HepG2 (cell line): Measurements from ENCODE around the gene PXT1. TPM values are rescaled to one million over a fixed set of nuclear protein-coding genes. Genes with fewer than 3 reads are reported as not detected.

Source experiments
- ELF3 ChIP-seq: IDR thresholded peaks from 2 replicates; pipeline ENCODE4 v1.6.1; 2016; ENCODE audit warnings: missing genetic modification reagents, missing compliant biosample characterization
- FOXK1 ChIP-seq: sonication (generic); formaldehyde crosslinking; IDR thresholded peaks from 2 replicates; pipeline ENCODE4 v1.4.0; 2020; ENCODE audit warnings: low read depth, missing genetic modification reagents, borderline replicate concordance
- GPN1 ChIP-seq: sonication (generic); formaldehyde crosslinking; IDR thresholded peaks from 2 replicates; pipeline ENCODE4 v1.5.1; 2020; ENCODE audit warnings: missing genetic modification reagents, borderline replicate concordance
- IKZF1 ChIP-seq: fragments of 450-650 bp; IDR thresholded peaks from 2 replicates; pipeline ENCODE4 v1.7.1; 2016
- IKZF5 ChIP-seq: IDR thresholded peaks from 2 replicates; pipeline ENCODE4 v1.6.1; 2018; ENCODE audit warnings: missing genetic modification reagents, mild to moderate bottlenecking, missing compliant biosample characterization
- IRF2 ChIP-seq: IDR thresholded peaks from 2 replicates; pipeline ENCODE4 v1.6.1; 2018; ENCODE audit warnings: missing genetic modification reagents, missing compliant biosample characterization
- JARID2 ChIP-seq: sonication (generic); formaldehyde crosslinking; IDR thresholded peaks from 2 replicates; pipeline ENCODE4 v1.8.1; 2023; ENCODE audit warnings: missing genetic modification reagents, inconsistent platforms; ENCODE audit not compliant: insufficient replicate concordance
- MTF2 ChIP-seq: sonication (generic); formaldehyde crosslinking; IDR thresholded peaks from 2 replicates; pipeline ENCODE4 v1.5.0; 2020; ENCODE audit warnings: missing genetic modification reagents, borderline replicate concordance
- RXRA ChIP-seq: sonication (generic); formaldehyde crosslinking; IDR thresholded peaks from 2 replicates; pipeline ENCODE4 v1.5.1; 2020; ENCODE audit warnings: missing genetic modification reagents
- SRSF1 ChIP-seq: fragments of 200-400 bp; formaldehyde crosslinking; optimal IDR thresholded peaks from 2 replicates; pipeline ENCODE3; 2017; ENCODE audit warnings: mild to moderate bottlenecking, low read depth, low read length, moderate library complexity
- TAF1 ChIP-seq: sonication (generic); formaldehyde crosslinking; IDR thresholded peaks from 2 replicates; pipeline ENCODE4 v1.4.0; 2020; ENCODE audit warnings: missing genetic modification reagents
- TAF15 ChIP-seq: fragments of 200-400 bp; formaldehyde crosslinking; IDR thresholded peaks from one replicate; pipeline ENCODE4 v1.6.1; 2018; ENCODE audit warnings: mild to moderate bottlenecking, low read depth, low read length; ENCODE audit not compliant: poor library complexity, severe bottlenecking
- ZBTB49 ChIP-seq: sonication (generic); formaldehyde crosslinking; IDR thresholded peaks from 2 replicates; pipeline ENCODE4 v1.4.0; 2020; ENCODE audit warnings: missing genetic modification reagents, borderline replicate concordance
- ZNF224 ChIP-seq: sonication (generic); formaldehyde crosslinking; IDR thresholded peaks from 2 replicates; pipeline ENCODE4 v1.5.0; 2020; ENCODE audit warnings: mild to moderate bottlenecking, missing genetic modification reagents
- ZNF503 ChIP-seq: sonication (generic); formaldehyde crosslinking; IDR thresholded peaks from 2 replicates; pipeline ENCODE4 v1.4.0; 2020; ENCODE audit warnings: missing genetic modification reagents
- ZNF7 ChIP-seq: IDR thresholded peaks from 2 replicates; pipeline ENCODE4 v1.6.1; 2016; ENCODE audit warnings: missing biosample characterization, missing genetic modification reagents
- ZNF724P ChIP-seq: sonication (generic); formaldehyde crosslinking; IDR thresholded peaks from 2 replicates; pipeline ENCODE4 v1.8.0; 2022; ENCODE audit warnings: missing genetic modification reagents, borderline replicate concordance
- ZNF782 ChIP-seq: sonication (generic); formaldehyde crosslinking; IDR thresholded peaks from 2 replicates; pipeline ENCODE4 v1.4.0; 2020; ENCODE audit warnings: missing genetic modification reagents, mild to moderate bottlenecking, borderline replicate concordance
- ZNF879 ChIP-seq: sonication (generic); formaldehyde crosslinking; IDR thresholded peaks from 2 replicates; pipeline ENCODE4 v1.8.1; 2023; ENCODE audit warnings: missing genetic modification reagents
- polyA plus RNA-seq, 8 experiments: library from polyadenylated mRNA; depleted of rRNA in 3 of 8; stranded (reverse) in 7 of 8; unstranded in 1 of 8; fragments of >200 nt; fragmentation: Illumina TruSeq in 4 of 8; extraction: Trizol in 4 of 8; gene quantifications; 2 replicates each; pipeline versions ENCODE4 v1.2.1 to v1.2.3, GENCODE V29; 2011 to 2016; ENCODE audit warnings: low read depth in 4 of 8, missing spikeins in 1 of 8, mixed read lengths in 1 of 8; ENCODE audit not compliant: insufficient read depth in 1 of 8
- total RNA-seq, 5 experiments: library from RNA; depleted of rRNA; stranded (reverse); fragments of >200 nt; fragmentation: Illumina TruSeq; extraction: Trizol; gene quantifications; 2 replicates each; pipeline ENCODE4 v1.2.3, GENCODE V29; 2016; ENCODE audit warnings: low read depth in 1 of 5
- TF ChIP-seq, protein P1 (sequence below): sonication (generic); formaldehyde crosslinking; IDR thresholded peaks from 2 replicates; pipeline ENCODE4 v1.8.0; 2022; ENCODE audit warnings: mild to moderate bottlenecking, missing genetic modification reagents; ENCODE audit not compliant: insufficient replicate concordance
- TF ChIP-seq, protein P2 (sequence below): sonication (generic); formaldehyde crosslinking; IDR thresholded peaks from 2 replicates; pipeline ENCODE4 v1.8.1; 2023; ENCODE audit warnings: mild to moderate bottlenecking, missing genetic modification reagents, borderline replicate concordance
- TF ChIP-seq, protein P3 (sequence below): sonication (generic); formaldehyde crosslinking; IDR thresholded peaks from 2 replicates; pipeline ENCODE4 v1.5.0; 2020; ENCODE audit warnings: missing genetic modification reagents, mild to moderate bottlenecking, borderline replicate concordance

The PXT1 gene
- total and polyA plus RNA-seq, 2 of the 13 experiments (the other 11 are each of a cell fraction or from before 2014, with no cell fraction given), result 0.04 TPM; not detected in 1

GRCh38 chr6:36441307-36441894 is 1.3 kb downstream of the PXT1 start (continued):
- TF ChIP-seq MTF2 (no peak), TAF15 (no peak), ZNF782 (no peak), ZNF879 (CRISPR knock-in tag) (no peak), JARID2 (CRISPR knock-in tag) (no peak), IKZF1 (no peak), RXRA (CRISPR knock-in tag) (peak; percentile 39; the same call in 1 of the 2 replicates), TAF1 (CRISPR knock-in tag) (peak; percentile 56), SRSF1 (no peak), FOXK1 (peak; percentile 78), ZBTB49 (CRISPR knock-in tag) (no peak), ZNF224 (CRISPR knock-in tag) (no peak), ZNF503 (0 out of 2 replicates have a peak, but pooled peaks have one; percentile 50), ZNF7 (0 out of 2 replicates have a peak, but pooled peaks have one; percentile 11), ELF3 (CRISPR knock-in tag) (peak; percentile 97), IKZF5 (CRISPR knock-in tag) (peak; percentile 96), IRF2 (CRISPR knock-in tag) (peak; percentile 92), GPN1 (CRISPR knock-in tag) (no peak), ZNF724P (CRISPR knock-in tag) (no peak)
- TF ChIP-seq, protein P1, sequence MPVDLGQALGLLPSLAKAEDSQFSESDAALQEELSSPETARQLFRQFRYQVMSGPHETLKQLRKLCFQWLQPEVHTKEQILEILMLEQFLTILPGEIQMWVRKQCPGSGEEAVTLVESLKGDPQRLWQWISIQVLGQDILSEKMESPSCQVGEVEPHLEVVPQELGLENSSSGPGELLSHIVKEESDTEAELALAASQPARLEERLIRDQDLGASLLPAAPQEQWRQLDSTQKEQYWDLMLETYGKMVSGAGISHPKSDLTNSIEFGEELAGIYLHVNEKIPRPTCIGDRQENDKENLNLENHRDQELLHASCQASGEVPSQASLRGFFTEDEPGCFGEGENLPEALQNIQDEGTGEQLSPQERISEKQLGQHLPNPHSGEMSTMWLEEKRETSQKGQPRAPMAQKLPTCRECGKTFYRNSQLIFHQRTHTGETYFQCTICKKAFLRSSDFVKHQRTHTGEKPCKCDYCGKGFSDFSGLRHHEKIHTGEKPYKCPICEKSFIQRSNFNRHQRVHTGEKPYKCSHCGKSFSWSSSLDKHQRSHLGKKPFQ (CRISPR knock-in tag), result no peak
- TF ChIP-seq, protein P2, sequence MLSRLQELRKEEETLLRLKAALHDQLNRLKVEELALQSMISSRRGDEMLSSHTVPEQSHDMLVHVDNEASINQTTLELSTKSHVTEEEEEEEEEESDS (CRISPR knock-in tag), result no peak
- TF ChIP-seq, protein P3, sequence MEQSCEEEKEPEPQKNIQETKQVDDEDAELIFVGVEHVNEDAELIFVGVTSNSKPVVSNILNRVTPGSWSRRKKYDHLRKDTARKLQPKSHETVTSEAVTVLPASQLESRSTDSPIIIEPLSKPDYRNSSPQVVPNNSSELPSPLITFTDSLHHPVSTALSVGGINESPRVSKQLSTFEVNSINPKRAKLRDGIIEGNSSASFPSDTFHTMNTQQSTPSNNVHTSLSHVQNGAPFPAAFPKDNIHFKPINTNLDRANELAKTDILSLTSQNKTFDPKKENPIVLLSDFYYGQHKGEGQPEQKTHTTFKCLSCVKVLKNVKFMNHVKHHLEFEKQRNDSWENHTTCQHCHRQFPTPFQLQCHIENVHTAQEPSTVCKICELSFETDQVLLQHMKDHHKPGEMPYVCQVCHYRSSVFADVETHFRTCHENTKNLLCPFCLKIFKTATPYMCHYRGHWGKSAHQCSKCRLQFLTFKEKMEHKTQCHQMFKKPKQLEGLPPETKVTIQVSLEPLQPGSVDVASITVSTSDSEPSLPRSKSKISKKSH (CRISPR knock-in tag), result no peak
